Stimulated activated CD4-positive, alpha-beta T cell treated with anti-CD3 and anti-CD28 coated beads, Interleukin-12 subunit alpha, Interleukin-12 subunit beta, amount 100 ng/mL, for 4 hours (primary cell): ENCODE results near the gene FAU.
A peak's percentile ranks its signal among the peaks of the same experiment; 100 is the strongest.

Source experiments
- DNase-seq: peaks from one replicate; pipeline ENCODE4 v3.0.0-alpha.2; 2020

The FAU gene

DNA sequence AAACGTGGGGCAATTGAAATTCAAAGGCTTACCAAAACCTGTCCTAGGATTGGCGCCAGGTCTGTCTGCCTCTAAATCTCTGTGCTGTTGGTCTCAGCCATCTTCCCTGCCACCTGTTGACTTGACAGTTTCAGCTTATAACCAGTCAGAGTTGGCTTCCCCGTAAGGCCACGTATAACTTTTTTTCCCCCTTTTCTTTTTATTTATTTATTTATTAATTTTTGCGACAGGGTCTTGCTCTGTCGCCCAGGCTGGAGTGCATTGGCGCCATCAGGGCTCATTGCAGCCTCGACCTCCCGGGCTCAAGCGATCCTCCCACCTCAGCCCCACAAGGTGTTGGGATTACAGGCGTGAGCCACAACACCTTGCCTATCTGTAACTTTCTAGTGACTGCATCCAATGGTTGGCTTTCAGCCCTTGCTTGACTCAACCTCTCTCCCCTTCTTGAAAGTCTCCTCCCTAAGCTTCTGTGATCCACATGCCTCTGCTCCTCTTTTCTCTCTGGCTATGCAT lies 13.8 kb upstream of the FAU start:
- no peak for DNase-seq

DNA sequence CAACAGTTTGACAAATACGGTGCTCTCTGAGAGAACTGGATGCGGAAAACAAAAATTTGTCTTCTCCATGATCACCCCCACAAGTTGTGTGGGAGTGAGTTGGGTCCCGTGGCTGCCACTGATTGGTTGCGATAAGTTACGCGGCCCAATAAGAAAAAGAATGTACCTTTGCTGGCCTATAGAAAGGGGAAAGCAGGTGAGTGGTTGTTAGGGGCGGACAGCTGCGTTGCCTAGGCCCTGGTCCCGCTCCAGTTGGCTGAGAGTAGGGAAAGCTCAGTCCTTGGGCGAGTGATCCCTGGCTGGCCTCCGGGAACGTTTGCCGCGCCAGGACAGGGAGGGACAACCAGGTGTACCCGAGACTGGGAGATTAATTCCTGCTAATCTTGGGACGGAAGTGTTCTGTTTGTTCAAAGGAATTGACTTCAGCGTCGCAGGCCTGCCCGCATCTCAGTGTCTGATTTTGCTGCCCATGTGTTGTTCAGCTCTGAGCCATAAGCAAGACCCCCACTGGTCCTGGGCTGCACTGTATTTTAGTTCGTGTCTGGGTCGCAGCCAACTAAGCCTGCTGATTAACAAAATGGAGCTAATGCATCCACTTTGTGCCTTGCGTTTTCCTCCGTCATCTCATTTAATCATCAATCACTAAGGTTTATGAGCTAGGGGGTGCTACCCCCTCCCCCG lies 13.2 kb upstream of the FAU start:
- DNase-seq = peak; percentile 66

DNA sequence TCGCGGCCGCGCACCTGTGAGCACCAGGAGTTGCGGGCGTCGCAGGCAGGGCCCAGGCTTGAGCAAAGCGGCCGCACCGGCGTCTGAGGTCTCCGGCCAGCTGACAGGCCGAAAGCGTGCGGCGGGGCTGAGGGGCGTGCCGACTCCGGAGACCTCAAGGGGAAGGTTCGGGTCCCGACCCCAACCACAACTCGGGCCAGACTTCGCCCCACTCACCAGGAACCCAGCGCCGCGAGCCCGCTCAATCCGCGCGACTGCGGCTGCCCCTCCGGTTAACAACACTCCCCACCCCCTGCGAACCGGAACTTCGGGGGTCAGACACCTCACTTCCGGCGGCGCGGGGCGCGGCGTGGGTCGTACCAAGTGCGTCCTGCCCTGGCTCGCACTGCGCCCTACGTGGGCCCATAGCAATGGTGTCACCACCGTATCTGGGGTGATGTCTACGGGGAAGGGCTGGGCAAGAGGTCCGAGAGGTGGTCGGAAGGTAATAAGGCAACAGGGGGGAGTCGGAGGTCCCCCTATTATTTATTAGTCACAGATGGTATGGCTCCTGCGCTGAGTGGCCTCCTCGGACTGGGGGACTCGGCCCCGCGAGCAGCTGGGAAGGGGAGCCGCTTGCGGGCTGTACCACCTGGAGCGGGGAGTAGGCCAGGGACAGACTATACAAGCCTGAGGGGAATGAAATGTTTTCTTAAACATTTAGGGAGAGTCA lies 12.5 kb upstream of the FAU start, which contains the start of gene SYVN1:
Gene SYVN1, minus strand, starts transcription at position 280 of the 712 bp plus-strand sequence. CDS start 918 bp downstream, outside the sequence.
- peak; percentile 89 for DNase-seq

DNA sequence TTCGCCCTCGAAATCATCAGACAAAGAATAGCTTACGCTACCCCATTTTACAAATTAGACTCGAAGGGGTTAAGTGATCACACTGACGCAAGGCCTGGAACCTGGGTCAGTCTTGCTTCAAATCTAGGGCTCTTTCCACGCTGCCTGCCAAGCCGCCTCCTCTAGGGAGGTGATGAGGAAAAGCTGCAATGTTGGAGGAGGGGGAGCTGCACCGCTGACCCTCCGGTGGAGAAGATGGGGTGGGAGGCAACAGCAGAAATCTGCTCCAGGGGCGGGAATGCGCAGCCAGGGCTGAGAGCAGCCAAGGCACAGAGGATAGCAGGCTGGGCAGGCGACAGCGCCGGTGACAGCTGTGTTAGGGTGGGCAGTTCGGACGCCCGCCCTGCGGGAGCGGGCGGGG lies 11.8 kb upstream of the FAU start:
- no peak for DNase-seq

DNA sequence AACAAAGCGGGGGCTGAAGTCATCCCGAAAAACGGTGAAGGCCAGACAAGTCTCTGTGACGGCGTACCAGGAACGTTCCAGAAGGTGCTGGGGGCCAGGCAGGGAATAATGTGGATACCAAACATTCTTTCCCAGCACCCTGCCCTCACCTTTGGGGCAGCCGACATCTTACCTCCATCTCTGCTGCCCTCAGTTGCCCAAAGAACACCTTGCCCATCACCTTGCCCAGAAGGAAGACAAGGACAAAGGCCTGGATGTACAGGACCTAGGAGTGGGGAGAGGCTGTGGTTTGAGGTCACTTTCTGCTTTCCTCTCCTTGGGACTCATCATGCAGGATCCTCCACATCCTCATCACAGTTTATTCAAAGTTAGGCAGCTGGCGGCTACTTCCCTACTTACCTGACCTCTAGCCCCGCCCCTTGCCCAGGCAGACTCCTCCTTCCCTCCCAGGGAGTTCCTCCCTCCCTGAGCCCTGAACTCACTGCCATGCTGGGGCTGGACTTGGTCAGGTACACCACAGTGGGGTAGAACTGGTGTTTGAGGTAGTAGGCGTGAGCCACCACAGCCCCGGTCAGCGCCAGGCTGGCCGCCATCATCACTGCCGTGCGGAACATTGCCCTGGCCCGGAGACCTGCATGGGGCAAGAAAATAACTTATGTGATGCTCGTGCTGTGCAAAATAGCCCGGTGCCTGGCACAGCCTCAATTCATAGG lies 11.2 kb upstream of the FAU start:
- peak; percentile 60 for DNase-seq

DNA sequence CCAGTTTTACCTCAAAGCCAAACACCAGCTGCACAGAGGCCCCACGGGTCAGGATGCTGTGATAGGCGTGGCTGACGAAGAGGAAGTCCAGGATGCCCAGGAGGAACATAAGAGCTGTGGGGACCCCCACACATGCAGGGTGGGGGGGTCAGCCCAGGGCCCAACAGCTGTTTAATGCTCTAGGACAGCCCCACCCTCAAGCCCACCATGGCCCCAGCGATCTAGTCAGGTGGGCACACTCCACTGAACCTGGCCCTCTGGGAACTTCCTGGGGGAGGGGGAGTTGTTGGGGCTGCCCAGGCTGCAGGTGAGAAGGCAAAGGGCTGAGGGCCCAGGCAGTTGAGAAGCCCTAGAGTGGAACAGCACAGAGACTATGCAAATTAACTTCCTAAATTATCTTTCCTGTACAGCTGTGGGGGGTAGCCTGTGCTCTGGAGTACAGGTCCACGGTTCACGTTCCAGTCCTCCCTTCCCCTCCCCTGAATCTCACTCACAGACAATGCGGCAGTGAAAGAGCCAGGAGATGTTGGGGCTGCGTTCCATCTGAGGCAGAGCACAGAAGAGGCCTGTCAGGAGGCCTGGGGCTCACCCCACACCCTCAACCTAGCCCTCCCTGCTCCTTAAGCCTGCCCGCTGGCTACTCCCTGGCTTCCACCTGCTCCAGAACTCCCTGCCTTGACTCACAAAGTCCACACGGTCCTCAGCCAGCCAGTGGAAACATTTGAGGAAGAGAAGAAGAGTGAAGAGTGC lies 10.5 kb upstream of the FAU start:
- no peak for DNase-seq

DNA sequence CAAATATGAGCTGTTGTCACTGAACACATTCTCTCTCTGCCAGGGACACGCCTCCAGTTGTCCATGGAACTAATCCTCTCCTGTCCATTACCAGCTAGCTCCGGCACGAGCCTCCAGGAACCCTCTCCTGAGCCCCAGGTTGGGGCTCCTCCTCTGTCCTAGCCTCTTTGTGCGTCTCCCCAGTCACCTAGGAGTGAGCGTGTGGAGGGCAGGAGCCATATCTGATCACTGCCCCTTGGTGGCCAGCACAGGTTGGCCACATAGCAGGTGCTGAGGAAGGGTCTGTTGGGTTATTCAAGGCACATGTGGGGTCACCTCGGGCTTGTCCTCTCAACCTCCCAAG lies 9.9 kb upstream of the FAU start:
- DNase-seq = no peak

DNA sequence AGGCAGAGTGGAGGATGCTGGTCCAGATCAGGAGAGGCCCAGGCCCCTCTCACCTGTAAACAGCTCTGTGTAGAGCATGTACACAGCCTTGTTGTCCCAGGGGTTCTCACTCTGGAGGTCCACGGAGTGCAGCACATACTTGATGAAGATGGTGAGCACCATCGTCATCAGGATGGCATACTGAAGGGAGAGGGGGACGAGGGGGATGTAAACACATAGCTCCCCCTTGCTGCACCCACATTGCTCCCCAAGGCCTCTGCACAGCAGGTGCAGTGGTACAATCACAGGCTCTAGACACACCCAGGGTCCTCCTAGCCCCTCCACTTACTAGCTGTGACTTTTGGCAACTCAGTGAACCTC lies 9.5 kb upstream of the FAU start:
- no peak for DNase-seq

DNA sequence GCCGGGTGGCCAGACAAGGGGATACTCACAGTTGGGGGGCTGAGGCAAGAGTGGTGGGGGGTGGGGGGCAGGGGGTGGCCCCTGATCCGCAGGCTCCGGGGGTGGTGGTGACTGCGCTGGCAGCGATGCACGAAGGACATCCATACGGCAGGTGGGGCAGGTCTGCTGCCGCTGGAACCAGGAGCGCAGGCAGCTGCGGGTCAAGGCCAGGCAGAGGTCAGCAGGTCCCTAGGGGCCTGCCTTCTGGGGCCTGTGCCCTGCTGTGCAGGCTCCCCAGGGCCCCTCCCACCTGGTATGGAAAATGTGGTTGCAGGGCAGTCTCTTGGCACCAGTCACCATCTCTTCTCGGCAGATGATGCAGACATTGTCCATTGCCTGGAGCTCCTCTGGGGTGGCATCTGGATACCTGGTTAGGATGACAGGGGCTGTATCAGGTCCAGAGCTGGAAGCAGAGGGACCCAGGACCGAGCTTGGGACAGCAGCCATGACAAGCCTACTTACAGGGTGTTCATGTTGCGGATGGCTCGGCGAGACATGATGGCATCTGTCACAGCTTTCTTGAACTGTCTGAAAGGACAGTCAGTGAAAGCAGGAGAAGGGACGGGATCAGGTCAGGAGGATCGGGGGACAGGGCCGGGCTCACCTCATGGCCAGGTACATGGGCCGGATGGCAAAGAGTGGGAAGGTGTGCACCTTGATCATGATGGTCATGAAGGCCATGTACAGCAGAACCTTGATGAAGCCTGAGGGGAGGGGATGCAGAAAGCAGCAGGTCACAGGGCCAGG lies 8.9 kb upstream of the FAU start:
- no peak for DNase-seq

DNA sequence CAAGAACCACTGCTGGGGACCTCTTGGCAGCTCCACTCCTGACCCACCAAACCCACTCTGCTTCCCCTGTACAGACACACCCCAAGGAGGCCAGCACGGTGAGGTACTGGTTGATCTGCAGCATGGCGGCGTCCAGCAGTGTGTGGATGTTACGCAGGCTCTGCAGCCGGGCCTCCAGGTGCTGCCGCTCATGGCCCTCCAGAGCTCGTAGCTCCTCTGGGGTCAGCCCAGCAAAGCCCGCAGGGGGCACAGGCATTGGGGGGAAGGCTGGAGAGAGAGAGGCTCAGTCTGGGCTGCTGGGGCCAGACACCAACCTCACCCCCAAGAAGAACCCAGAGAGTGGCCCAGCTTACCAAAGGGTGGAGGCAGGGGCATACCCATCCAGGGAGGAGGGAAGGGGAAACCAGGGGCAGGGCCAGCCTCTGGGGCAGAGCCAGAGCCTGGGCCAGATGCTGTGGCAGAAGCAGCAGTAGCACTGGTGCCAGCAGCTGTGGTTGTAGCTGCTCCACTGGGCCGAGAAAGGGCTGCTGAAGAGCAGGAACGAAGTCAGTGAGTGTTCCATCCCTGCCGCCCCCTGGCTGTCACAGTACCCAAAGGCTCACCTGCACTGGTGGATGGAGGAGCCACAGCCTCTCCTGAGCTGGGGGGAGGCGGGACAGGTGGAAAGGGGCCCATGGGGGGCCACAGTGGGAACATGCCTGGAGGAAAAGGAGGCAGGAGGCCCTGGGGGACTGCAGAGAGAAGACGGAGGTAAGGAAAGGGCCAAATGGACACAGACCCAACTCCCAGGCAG lies 7.9 kb upstream of the FAU start:
- no peak for DNase-seq

DNA sequence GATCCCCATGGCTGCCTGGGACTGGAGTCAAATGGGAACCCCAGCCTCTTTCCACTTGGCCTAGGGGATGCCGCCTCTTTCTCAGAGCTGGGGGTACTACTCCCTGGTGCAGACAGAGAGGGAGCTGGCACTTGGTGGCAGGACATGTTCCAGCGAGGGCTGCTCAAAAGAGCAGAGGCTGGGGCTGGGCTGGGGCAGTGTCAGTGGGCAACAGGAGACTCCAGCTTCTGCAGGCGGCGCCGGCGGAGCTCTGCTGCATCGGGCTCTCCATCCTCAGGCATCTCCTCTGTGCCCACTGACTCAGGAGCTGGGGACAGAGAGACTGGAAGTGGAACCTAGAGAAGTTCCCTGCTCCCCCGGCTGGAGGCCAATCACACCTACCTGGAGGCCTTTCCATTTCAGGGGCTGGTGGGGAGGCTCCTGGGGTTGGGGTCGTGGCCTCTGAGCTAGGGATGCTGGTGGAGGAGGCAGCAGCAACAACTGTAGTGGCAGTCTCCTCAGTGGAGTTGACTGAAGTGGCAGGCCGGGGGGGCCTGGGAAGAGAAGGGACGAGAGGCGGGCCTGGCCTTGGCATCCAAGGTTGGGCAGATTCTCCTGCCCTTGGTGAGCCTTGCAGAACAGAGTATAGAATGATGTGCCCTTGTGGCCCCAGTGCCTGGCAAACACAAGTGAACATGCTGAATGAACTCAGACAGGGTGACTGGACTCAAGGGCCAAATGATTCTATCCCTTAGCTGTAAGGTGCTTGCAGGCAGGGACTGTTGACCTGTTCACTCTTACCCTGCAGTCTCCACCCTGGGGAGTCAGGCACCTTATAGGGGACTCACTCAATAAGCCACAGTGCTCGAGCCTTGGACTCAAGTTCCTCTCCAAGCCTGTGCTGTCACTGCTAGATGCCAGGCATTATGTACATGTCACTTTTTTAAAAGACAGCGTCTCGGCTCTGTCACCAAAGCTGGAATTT lies 6.5 kb upstream of the FAU start:
- no peak for DNase-seq

DNA sequence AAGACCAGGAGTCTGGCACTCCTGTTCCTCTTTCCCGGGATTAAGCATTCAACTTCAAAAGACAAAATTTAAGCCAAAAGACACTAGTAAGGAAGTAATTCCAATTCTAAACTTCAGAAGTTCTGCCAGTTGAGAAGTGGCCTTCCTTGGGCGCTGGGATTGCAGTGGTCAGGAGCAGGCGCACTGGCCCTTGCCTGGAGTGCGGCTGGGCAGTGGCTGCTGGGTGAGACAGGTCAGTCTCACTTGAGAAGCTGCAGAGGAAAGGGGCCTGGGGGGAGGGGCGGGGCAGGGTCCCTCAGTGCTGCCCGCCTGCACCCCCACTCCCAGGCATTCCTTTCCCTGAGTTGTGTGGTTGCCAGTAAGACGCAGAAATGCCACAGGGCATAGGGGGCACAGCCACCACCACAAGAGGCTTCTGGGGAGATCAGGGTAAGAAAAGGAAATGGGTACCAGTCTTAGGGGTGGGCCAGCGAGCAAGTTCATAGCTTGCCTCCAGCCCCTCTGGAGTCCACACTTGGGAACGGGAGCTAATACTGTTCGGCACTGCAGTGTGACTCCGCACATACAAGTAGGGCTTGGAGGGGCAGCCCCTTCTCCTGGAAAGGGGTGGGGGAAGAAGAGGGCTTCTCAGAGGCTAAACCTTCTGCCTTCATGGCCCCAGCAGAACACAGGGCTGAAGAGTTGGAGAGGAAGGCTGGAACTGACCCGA lies 5.7 kb upstream of the FAU start:
- DNase-seq = no peak

DNA sequence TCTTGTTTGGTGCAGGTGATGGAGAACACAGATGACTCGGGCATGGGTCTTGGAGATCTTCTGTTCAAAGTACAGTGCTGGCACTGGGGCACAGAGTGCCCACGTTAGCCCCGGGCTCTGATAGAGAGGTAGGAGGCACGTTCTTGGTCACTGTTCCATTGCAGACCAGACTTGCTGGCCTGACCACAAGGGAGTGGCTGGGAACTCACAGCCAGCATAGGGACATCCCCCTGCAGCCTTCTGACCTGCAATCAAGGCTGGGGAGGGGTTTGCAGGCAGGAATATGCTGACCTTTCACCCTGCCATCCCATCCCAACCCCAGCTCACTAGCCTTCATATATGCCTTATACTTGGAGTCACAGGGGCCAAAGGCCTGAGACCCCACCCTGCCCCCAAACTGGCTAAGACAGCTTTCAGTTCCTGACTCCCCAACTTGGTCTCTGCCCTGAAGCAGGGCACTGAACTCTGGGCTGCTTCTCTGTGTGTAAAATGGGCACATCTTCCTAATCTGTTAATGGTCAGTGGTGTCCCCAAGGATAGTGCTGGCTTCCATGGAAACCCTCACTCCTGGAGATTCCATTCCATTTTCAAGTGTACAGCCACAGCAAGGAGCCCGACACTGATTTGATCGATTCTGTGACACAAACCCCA lies 4.8 kb upstream of the FAU start:
- DNase-seq = no peak

DNA sequence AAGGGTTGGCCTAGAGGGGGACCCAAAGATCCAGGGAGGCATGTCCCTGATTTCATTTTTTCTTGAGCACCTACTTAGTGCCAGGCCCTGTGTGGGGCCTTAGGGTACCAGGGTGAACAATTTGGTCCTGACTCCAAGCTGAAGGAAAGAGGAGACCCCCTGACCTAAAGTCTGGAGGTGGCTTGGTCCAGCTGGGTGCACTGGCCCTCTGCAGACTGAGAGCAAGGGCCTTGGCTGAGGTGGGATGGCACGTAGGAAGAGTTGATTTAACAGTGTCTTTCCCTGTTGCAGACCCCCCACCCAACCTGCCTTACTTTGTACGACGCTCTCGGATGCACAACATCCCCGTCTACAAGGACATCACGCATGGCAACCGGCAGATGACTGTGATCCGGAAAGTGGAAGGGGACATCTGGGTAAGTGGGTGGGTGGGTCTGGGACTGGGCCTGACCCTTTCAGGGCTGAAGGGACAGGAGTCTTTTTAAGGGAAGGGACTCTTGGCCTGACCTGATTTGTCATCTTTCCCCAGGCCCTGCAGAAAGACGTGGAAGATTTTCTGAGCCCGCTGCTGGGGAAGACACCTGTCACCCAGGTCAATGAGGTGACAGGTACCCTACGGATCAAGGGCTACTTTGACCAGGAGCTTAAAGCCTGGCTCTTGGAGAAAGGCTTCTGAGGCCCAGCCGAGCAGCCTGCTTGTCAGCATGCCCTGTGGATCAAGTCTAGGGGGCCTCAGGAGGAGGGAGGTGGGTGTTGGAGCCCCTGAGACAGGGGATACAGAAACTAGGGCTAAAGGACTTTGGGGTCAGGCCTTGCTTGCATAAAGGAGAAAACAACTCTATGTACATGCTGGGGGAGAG lies 3.5 kb upstream of the FAU start:
- DNase-seq = no peak

DNA sequence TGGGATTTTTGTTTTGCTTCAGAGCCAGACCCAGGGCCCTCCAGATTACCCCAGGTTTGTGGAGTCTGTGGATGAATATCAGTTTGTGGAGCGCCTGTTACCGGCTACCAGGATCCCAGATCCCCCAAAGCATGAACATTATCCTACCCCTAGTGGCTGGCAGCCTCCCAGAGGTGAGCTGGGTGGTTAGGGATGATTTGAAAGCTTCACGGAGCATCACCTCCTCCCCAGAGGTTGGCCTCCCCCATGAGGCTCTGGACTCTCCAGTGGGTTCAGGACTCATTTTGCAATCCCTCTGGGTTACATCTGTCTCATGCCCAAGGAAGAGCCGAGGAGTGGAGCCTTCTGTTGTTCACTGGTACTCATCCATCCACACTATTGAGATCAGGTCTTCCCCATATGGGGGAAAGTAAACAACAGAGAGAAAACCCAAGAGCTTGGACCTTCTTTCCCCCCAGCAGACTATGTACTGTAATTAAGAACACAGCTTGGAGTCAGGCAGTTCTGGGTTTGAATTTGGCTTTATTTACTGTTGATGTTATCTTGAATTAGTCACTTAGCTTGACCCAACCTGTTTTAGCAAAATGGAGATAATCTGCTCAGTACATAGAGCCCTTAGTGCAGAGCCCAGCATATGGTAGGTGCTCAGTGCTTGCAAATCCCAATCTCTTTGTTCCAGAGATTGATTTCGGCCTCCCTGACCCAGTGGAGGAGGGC lies 2.7 kb upstream of the FAU start:
- DNase-seq = no peak

DNA sequence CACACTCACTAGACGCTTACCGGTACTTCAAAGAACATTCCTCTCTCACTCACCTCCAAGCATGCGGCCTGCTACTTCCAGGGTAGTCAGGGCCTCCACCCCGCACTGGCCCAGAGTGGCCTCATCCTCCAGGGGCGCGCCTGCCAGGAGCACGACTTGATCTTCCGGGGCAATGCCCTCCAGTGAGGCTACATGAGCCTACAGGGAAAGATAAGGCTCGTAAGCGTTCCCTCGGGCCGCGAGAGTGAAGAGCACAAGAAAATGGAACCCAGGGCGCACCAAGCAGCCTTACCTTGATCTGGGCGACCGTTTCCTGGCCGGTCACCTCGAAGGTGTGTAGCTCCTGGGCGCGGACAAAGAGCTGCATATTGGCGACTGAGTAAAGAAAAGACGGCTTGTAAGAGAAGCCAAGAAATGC lies 478 bp downstream of the FAU start:
- DNase-seq = no peak

DNA sequence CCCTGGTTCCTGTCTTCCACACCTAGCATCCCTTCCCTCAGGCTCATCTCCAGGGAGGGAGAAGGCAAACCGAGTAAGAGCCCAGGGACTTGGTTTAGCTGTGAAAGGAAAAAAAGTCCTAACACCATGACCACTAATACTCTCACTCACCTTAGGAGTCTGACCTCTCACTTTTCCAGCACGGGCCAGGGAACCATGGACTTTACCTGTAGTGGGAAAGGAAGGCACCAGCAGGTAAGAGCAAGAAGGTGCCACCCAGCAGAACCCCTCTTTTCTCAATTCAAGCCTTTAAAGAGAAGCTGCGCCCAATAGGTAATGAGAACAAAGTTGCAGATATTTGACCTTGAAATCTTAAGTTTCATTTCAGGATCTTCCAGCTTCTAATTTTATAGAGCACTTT lies 1.1 kb downstream of the FAU start:
- no peak for DNase-seq

DNA sequence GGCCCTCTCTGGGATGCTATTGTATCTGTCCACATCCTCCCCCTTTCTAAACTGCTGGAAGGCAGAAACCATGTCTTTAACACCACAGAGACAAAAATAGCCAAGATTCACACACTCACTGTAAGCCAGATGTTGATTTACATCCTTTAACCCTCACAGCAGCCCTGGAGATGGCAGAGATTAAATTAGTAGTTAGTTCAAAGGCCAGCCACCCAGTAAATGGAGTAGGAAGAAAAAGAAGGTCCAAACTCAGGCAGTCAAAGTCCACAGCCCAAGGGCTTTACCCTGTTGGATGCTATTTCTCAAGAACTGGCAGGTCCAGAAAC lies 2.3 kb downstream of the FAU start:
- no peak for DNase-seq
